OCI-LY3 (cell line): ENCODE data around the gene DHX40.

Experiments used
- CTCF ChIP-seq: fragments of 200-600, 300-600 bp; sonication (generic); IDR thresholded peaks from 2 replicates; pipeline ENCODE4 v1.5.1; 2014; ENCODE audit warnings: antibody characterized with exemption, low read length, low read depth
- EZH2phosphoT487 ChIP-seq: fragments of 200-600 bp; shearing (Covaris generic); IDR thresholded peaks from 2 replicates; pipeline ENCODE4 v1.6.1; 2018; ENCODE audit warnings: antibody characterized with exemption, mixed run types, low read depth

- TF ChIP-seq CTCF (no peak), EZH2phosphoT487 (no peak)
These were observed 69.5 kb downstream of the DHX40 start for GRCh38 chr17:59634632-59635541.
